GM12874 (cell line): ENCODE data around the gene TYW3.

Experiments
- CTCF ChIP-seq: IDR thresholded peaks from 2 replicates; pipeline ENCODE4 v1.5.1; 2011; ENCODE audit warnings: low read depth, mild to moderate bottlenecking, control low read depth, low read length, moderate library complexity; ENCODE audit not compliant: insufficient read depth

TYW3 gene

DNA sequence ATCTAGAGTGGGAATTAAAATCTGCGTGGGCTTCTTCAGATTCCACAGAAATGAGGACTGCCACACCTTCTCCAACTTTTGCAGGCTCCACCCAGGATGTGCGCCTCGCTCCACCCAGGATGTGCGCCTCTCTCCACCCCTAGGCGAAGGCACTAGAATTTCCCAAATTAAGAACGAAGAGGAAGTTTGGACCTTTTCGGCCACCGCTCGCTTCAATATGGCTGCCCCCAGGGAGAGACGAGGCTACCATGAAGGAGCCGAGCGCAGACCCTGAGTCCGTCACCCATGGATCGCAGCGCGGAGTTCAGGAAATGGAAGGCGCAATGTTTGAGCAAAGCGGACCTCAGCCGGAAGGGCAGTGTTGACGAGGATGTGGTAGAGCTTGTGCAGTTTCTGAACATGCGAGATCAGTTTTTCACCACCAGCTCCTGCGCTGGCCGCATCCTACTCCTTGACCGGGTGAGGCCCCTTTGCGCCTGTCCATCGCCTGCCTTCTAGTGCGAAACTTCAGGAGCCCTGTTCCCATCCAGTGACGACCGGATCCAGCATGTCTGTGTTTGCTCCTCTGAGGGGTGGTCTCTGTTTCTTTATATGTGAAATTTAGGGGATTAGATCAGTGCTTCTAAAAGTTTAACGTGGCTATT, at the start of gene TYW3, which contains the start of gene CRYZ:
Gene TYW3 (plus strand): TSS at position 193 of the 644 bp plus-strand sequence. CDS start 93 bp downstream, at position 286.
Gene CRYZ (minus strand): TSS at position 91 of the 644 bp plus-strand sequence. CDS start 8,229 bp downstream, outside the sequence.
- TF ChIP-seq CTCF: no peak

GRCh38 chr1:74683656-74684055, 49.3 kb upstream of the TYW3 start:
- no peak for TF ChIP-seq CTCF

GRCh38 chr1:74684301-74684700, 48.7 kb upstream of the TYW3 start:
- TF ChIP-seq CTCF: no peak

- TF ChIP-seq CTCF: no peak
Measured at GRCh38 chr1:74686928-74687327, 46.0 kb upstream of the TYW3 start.

- TF ChIP-seq CTCF: peak; percentile 60; the same call in 1 of the 2 replicates
Measured at GRCh38 chr1:74689621-74690363, 43.2 kb upstream of the TYW3 start.

DNA sequence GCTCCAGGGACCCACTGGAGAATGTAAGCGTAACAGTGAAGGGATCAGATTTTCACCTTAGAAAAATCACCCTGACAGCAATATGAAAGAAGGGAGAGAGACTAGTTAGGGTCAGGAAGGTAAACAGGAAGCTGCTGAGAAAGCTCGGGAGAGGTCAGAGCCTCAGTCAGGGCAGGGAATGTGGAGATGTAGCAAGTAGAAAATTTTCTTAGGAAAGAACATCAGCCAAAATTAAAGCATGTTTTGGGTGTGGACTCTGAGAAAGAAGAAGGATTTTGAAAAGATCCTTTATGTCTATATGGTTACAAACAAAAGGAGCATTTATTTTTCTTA, 42.6 kb upstream of the TYW3 start:
- no peak for TF ChIP-seq CTCF

GRCh38 chr1:74690909-74691308, 42.0 kb upstream of the TYW3 start:
- TF ChIP-seq CTCF: no peak
